GM12878 (cell line): ENCODE measurements around the gene RICTOR. TPM values are rescaled to one million over a fixed set of nuclear protein-coding genes. Genes with fewer than 3 reads are reported as not detected.

ENCODE experiments used
- ATAC-seq: fragments of 200-7000 bp; cut with Tn5 transposase; 3 replicates; pipeline ENCODE4 v1.9.1; 2020; ENCODE audit warnings: mild to moderate bottlenecking, moderate library complexity
- BruUV-seq: library from RNA; stranded (reverse); fragments of 400-500 nt; replicated peaks from 2 replicates; lab custom pipeline; 2021; lab: Mats Ljungman, UMichigan
- CTCF ChIA-PET: fragments of 300-600 bp; sonication (Branson Sonifier 250); formaldehyde crosslinking; extraction: SDS; loops from one replicate; lab custom pipeline; 2021; ENCODE audit warnings: inconsistent platforms; lab: Yijun Ruan, JAX
- POLR2A ChIA-PET: fragments of 350-600 bp; formaldehyde crosslinking; extraction: SDS; loops from one replicate; lab custom pipeline; 2021; ENCODE audit warnings: inconsistent platforms; lab: Charles Lee
- RAD21 ChIA-PET: fragments of 300-600 bp; sonication (Branson Sonifier 250); formaldehyde crosslinking; loops from one replicate; lab custom pipeline; 2023; ENCODE audit warnings: antibody characterized with exemption; ENCODE audit not compliant: unreplicated experiment; lab: Charles Lee
- SMC1A ChIA-PET: fragments of 300-600 bp; sonication (Branson Sonifier 250); formaldehyde crosslinking; loops from one replicate; lab custom pipeline; 2023; ENCODE audit not compliant: unreplicated experiment, uncharacterized antibody; lab: Charles Lee
- DNase-seq: peaks from one replicate; pipeline ENCODE4 v3.0.0-alpha.2; 2011; ENCODE audit warnings: low read depth, low spot score
- FAIRE-seq: peaks from 3 replicates; lab custom pipeline; 2011; peaks lifted over from hg19 to GRCh38; lab: Jason Lieb, UNC
- H2AFZ ChIP-seq: 2 replicates; pipeline ENCODE4 v1.6.0; 2011; ENCODE audit warnings: low read depth, low read length, control low read depth; ENCODE audit not compliant: control insufficient read depth
- H3K27ac ChIP-seq: 2 replicates; pipeline ENCODE4 v1.5.1; 2011; ENCODE audit warnings: control low read depth; ENCODE audit not compliant: control insufficient read depth, insufficient read depth
- H3K27me3 ChIP-seq, 2 experiments: replicated peaks in 1 of 2; 2 replicates each; pipeline versions ENCODE4 v1.6.0 to v1.6.1; 2011; ENCODE audit warnings: low read length in 1 of 2; ENCODE audit not compliant: control insufficient read depth in 2 of 2, insufficient read depth in 2 of 2
- H3K36me3 ChIP-seq, 2 experiments: 2 replicates each; pipeline ENCODE4 v1.5.1; 2011; ENCODE audit warnings: low read length in 1 of 2; ENCODE audit not compliant: control insufficient read depth in 2 of 2, insufficient read depth in 2 of 2
- H3K4me1 ChIP-seq: 2 replicates; pipeline ENCODE4 v1.6.1; 2011; ENCODE audit warnings: mild to moderate bottlenecking, low read length, moderate library complexity, mixed read lengths; ENCODE audit not compliant: control insufficient read depth, insufficient read depth
- H3K4me2 ChIP-seq: 2 replicates; pipeline ENCODE4 v1.6.0; 2011; ENCODE audit warnings: control low read depth; ENCODE audit not compliant: control insufficient read depth, insufficient read depth
- H3K4me3 ChIP-seq: fragments of 200-600 bp; sonication (generic); 2 replicates; pipeline ENCODE4 v1.5.1; 2016
- H3K79me2 ChIP-seq: 2 replicates; pipeline ENCODE4 v1.6.0; 2011; ENCODE audit warnings: low read length; ENCODE audit not compliant: control insufficient read depth, insufficient read depth
- H3K9ac ChIP-seq: 2 replicates; pipeline ENCODE4 v1.8.0; 2011; ENCODE audit warnings: low read length, control low read depth, mixed read lengths; ENCODE audit not compliant: control insufficient read depth, insufficient read depth
- H3K9me3 ChIP-seq: replicated peaks from 3 replicates; pipeline ENCODE4 v1.5.1; 2011; ENCODE audit warnings: mild to moderate bottlenecking, low read length; ENCODE audit not compliant: control insufficient read depth, insufficient read depth
- H4K20me1 ChIP-seq: 2 replicates; pipeline ENCODE4 v1.6.0; 2011; ENCODE audit not compliant: control insufficient read depth, insufficient read depth
- whole genome bisulfite sequencing: methylation state at CpG from one replicate; pipeline ENCODE4 v1.1.6; 2016; ENCODE audit warnings: low lambda C conversion rate; ENCODE audit not compliant: insufficient replicate concordance, insufficient coverage; ENCODE audit errors: missing lambda C conversion rate; 5-methylcytosine and 5-hydroxymethylcytosine counted together
- in situ Hi-C: fragments of 300-500 bp; cut with MboI; formaldehyde crosslinking; loops from 9 replicates; pipeline ENCODE4 v1.14.3; 2018; ENCODE audit warnings: mixed read lengths
- intact Hi-C: fragments of 100-400 bp; cut with micrococcal nuclease; formaldehyde crosslinking; loops from one replicate; pipeline ENCODE4 v1.14.2; 2022; ENCODE audit not compliant: unreplicated experiment
- polyA plus RNA-seq, 11 experiments: library from polyadenylated mRNA; depleted of rRNA in 4 of 11; unstranded in 6 of 11; stranded (reverse) in 5 of 11; fragments of >200 nt; fragmentation: Nextera tagmentation in 4 of 11; fragmentation: Illumina TruSeq in 1 of 11; extraction: Ambion mirVana in 4 of 11; extraction: Trizol in 1 of 11; gene quantifications; 1 replicate in 1 of 11; 2 replicates in 10 of 11; pipeline versions ENCODE4 v1.2.1 to v1.2.3, GENCODE V29; 2011 to 2016; ENCODE audit warnings: inconsistent platforms in 2 of 11, missing spikeins in 2 of 11, low read depth in 1 of 11
- total RNA-seq, 4 experiments: library from RNA; depleted of rRNA in 3 of 4; stranded (reverse); fragments of >200 nt in 3 of 4; fragmentation: Illumina TruSeq in 1 of 4; extraction: Trizol in 1 of 4; gene quantifications; 2 replicates each; pipeline versions ENCODE4 v1.2.1 to v1.2.3, GENCODE V29; 2013 to 2021
- TF ChIP-seq, protein P1 (sequence below): fragments of 450-650 bp; IDR thresholded peaks from 2 replicates; pipeline ENCODE4 v1.6.1; 2017; ENCODE audit warnings: mild to moderate bottlenecking
- TF ChIP-seq, protein P2 (sequence below): IDR thresholded peaks from 2 replicates; pipeline ENCODE4 v1.6.1; 2012; ENCODE audit warnings: mild to moderate bottlenecking, low read depth, low read length

The RICTOR gene
- total and polyA plus RNA-seq, 10 of the 15 experiments (the other 5 are each of a cell fraction or from before 2014, with no cell fraction given): 2.7 to 23.0 (median 6.9) TPM

DNA sequence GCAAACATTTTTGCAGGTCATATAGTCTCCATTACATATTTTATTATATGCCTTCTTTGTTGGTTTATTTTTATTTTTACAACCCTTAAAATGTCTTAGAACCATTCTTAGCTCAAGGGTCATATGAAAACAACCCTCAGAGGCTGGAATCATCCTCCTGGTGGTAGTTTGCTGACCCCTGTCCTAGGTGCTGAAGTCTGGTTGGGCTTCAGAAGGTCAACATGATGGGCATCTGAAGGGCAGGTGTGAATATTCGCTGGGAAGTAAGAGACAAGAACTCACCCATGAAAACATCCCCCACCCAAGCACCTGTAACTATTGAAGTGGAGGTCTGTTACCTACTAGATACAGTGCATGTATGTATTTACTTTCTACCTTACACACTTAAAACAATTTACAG lies 153.0 kb downstream of the RICTOR start:
- Histone ChIP-seq H3K27me3 (no peaks in the 10 kb centered on the region), H3K9me3 (no peaks in the 10 kb centered on the region), H3K79me2 (no peaks in the 10 kb centered on the region), H3K9ac (no peak overlapping the region), H3K27ac (no peak overlapping the region), H4K20me1 (no peaks in the 10 kb centered on the region), H2AFZ (no peak overlapping the region), H3K4me3 (no peak overlapping the region), H3K4me1 (no peaks in the 10 kb centered on the region), H3K4me2 (no peak overlapping the region), H3K36me3 (no peaks in the 10 kb centered on the region)
- ATAC-seq (peak; percentile 29; the same call in 1 of the 3 replicates), FAIRE-seq (no peak), DNase-seq (no peak)
- BruUV-seq: no TSS peak
- intact Hi-C loops (no loop called here), in situ Hi-C loops (no loop called here)
- ChIA-PET POLR2A (interaction anchor here (0.5 kb wide), 1 partner anchor 48 kb away, joined by 10 read pairs; no protein-coding TSS in a partner anchor), RAD21 (interaction anchor here (1.2 to 1.4 kb wide), 2 partner anchors 479 to 501 kb away, joined by 5 to 20 read pairs; no protein-coding TSS in a partner anchor), CTCF (interaction anchor here (0.8 to 5.4 kb wide), 13 partner anchors 8 to 539 kb away, joined by 3 to 52 read pairs (median 5); no protein-coding TSS in a partner anchor), SMC1A (interaction anchor here (1.2 to 3.7 kb wide), 4 partner anchors 150 to 479 kb away, joined by 3 to 20 read pairs (median 7); no protein-coding TSS in a partner anchor)
- TF ChIP-seq, protein P1, sequence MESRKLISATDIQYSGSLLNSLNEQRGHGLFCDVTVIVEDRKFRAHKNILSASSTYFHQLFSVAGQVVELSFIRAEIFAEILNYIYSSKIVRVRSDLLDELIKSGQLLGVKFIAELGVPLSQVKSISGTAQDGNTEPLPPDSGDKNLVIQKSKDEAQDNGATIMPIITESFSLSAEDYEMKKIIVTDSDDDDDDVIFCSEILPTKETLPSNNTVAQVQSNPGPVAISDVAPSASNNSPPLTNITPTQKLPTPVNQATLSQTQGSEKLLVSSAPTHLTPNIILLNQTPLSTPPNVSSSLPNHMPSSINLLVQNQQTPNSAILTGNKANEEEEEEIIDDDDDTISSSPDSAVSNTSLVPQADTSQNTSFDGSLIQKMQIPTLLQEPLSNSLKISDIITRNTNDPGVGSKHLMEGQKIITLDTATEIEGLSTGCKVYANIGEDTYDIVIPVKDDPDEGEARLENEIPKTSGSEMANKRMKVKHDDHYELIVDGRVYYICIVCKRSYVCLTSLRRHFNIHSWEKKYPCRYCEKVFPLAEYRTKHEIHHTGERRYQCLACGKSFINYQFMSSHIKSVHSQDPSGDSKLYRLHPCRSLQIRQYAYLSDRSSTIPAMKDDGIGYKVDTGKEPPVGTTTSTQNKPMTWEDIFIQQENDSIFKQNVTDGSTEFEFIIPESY: no peak
- TF ChIP-seq, protein P2, sequence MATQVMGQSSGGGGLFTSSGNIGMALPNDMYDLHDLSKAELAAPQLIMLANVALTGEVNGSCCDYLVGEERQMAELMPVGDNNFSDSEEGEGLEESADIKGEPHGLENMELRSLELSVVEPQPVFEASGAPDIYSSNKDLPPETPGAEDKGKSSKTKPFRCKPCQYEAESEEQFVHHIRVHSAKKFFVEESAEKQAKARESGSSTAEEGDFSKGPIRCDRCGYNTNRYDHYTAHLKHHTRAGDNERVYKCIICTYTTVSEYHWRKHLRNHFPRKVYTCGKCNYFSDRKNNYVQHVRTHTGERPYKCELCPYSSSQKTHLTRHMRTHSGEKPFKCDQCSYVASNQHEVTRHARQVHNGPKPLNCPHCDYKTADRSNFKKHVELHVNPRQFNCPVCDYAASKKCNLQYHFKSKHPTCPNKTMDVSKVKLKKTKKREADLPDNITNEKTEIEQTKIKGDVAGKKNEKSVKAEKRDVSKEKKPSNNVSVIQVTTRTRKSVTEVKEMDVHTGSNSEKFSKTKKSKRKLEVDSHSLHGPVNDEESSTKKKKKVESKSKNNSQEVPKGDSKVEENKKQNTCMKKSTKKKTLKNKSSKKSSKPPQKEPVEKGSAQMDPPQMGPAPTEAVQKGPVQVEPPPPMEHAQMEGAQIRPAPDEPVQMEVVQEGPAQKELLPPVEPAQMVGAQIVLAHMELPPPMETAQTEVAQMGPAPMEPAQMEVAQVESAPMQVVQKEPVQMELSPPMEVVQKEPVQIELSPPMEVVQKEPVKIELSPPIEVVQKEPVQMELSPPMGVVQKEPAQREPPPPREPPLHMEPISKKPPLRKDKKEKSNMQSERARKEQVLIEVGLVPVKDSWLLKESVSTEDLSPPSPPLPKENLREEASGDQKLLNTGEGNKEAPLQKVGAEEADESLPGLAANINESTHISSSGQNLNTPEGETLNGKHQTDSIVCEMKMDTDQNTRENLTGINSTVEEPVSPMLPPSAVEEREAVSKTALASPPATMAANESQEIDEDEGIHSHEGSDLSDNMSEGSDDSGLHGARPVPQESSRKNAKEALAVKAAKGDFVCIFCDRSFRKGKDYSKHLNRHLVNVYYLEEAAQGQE: peak; percentile 78
- WGBS: 0% methylated on average over 1 of the region's 1 CpG
